HG03108 (cell line): ENCODE measurements around the gene CNTN4.

Experiments used
- ATAC-seq: cut with Tn5 transposase; IDR thresholded peaks from one replicate; pipeline ENCODE4 v1.9.1; 2021; ENCODE audit warnings: moderate library complexity; ENCODE audit not compliant: unreplicated experiment

CNTN4 gene

DNA sequence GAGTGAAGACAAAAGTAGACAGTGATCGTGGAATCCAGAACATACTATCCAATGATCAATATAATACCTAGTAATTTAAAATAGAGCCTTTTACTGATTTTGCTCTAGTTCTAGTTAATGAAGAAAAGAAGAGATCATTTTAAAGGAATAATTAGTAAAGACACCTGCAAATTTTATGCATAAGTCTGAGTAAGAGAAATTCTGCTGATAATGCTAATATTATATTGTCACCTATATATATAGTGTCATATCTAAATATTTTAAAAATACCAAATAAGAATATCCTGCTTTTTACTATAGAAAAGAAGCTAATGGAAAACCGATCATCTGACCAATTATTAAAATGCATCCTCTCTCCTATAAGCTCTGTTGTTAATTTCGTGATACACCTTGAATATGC lies 152.1 kb downstream of the CNTN4 start:
- no peak for ATAC-seq

DNA sequence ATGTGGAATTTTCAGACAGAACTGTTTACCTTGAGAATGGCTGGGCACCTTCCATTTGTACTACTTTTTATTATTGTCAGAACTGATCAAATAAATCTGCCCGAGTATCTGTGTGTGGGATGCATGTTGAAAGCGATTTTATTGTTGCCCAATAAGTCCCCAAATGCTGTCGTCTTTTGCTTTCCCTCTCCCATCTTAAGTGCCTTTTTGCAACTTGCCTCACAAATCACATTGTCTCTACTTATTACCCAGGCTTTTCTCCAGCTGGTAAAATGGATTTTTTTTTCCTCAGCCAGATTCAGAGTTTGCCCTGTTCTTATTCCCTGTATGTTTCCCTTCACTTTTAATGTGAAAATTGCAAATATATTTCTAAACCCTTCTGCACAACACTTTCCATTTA lies 163.1 kb downstream of the CNTN4 start:
- no peak for ATAC-seq

DNA sequence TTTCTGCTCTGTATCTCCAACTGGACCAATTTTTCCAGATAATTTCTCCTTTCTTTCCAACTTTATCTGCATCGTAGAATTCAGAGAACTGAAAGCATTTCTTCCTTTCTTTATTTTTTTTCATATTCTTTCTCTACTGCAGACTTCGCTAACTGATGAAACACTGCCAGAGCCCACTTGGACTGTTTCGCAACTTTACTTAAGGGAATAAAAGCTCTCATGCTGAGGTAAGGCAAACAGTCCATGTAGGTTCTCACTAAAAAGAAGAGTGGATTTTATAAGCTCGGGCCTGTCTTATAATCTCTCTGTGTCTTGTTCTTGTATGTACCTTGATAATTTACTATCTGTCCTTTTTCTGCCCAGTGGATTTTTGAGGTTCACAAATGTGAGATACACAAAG lies 163.5 kb downstream of the CNTN4 start:
- ATAC-seq, result no peak

DNA sequence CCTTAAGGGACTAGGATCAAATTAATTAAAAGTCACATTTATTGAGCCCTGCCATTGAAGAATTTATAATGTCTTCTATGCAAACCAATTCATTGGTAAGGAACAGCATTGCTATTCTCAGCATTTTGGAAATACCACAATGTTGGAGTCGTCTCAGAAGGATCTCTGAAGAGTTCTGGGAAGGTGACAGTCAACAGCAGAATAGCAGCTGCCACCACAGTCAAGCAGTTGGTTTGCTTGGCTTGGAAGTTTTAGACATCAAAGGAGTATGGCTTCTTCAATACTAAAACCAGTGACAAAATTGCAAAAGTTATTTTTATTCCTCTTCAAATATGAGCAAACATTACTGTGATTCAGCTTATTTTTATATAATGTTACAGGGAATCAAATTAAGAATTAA lies 167.9 kb downstream of the CNTN4 start:
- no peak for ATAC-seq

DNA sequence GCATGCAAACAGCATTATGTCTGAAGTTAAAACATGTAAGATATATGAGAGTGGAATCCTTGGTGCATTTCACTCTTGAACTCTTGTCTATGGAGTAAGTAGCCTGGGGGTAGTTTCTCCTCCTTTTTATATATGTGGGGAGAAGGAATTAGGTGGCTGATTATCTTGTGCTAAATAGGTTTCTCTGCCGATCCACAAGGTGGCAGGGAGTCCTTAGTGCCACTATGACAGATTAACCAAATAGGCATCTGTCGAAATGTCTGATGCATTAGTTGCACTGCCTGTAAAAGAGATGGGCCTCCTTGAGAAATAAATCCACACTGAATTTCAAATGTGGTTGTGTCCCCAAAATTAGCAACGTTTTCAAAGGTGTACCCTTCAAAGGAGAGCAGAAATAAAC lies 170.1 kb downstream of the CNTN4 start:
- no peak for ATAC-seq

DNA sequence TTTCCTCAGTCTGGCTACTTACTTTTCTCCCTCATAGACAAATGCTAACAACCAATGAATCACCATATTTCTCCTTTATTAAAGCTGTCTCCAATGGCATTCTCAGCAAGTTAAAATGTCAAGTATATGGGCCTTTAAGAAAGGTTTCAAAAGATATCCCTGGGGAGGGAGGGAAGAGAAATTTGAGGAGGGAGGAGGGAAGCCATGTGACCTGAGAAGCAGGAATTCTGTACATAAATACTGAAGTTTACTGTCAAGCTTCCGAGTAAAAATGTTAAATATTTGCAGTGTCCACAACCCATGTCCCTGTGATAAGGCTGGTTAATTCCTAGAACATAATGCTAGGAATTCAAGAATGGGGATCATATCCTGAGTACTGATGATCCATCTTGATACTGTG lies 175.9 kb downstream of the CNTN4 start:
- no peak for ATAC-seq

DNA sequence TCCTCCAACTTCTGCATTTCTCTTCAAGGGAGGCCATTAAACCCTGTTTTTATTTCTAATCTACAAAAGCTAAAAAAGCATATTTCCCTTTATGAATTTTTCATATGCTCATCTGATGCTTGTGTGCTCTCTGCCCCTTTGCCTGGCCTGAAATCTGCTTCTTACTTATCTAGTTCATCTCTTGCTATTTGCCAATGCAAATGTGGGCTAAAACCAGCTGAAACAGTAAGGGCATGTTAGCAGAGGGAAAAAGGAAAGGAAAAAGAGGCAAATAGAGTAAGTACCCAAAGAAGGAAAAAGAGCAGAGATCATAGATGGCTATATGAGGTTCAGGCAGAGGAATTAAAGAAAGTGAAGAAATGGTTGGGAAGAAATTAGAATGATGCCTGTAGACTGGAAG lies 185.2 kb downstream of the CNTN4 start:
- ATAC-seq, result no peak

DNA sequence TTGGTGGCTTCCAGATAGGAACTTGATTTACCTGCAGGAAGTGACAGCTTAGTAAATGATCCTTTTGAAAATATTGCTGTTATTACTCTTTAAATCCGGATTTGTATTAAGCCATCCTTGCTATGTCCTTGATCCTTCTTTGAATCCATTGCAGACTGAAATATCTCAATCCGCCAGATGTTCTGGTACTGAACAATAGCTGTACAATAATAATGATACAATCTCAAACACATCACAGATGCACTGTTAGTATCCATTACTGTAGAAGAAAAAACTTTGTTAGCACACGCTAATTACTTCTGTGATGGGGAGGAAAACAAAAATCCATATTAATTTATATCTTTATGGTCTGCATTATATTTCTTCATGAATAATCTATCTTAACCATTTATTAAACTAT lies 202.3 kb downstream of the CNTN4 start:
- no peak for ATAC-seq

DNA sequence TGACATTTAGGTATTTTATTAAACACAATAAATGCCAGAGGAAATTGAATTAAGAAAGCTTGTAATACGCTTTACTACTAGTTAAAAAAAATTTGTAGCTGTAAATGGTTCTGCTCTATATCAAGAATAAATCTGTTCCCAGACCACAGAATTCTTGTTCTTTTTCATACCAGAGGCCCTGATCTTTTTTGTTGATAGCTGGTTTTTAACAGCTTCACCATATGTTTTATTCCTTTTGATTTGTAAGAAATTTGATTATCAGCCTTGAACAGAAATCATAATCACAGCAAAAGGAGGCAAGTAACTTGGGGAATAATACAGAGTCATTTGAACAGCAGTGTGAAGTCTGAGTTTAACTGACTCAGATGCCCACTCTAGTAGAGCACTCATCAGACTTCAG lies 202.7 kb downstream of the CNTN4 start:
- ATAC-seq, result no peak

DNA sequence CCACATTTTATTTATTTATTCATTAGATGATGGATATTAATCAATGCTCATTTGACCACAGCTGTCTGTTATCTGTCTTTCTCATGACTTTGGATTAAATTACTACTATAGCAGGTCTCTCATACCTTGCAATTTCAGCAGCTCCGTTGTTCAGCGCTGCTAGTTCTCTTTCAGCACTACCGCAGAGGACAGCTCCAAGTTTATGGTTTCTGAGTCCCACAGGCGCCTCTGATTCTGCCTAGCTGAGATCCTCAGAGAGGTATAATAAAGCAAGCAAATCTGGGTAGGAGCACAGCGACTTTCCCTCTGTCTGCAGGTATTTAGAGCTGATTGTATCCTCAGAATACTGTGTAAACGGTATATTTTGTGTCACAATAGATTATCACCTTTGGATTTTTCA lies 204.9 kb downstream of the CNTN4 start:
- ATAC-seq, result no peak

DNA sequence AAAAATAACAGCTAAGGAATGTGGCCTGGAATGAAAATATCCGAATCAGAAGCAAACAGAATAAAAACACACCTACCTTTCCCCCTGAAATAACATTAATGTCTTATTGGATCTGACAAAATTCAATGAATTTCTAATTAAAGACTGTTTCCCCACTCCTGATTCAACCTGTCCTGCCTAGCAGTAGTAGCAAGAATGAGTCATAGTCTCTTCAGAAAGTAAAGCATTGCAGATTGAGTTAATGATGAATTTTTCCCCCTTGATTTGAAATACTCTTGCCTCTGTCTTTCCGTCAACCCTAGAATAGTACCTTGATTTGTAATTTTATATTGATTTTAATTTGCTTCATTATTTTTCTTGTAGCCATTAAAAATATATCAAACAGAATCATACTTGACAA lies 212.4 kb downstream of the CNTN4 start:
- no peak for ATAC-seq

DNA sequence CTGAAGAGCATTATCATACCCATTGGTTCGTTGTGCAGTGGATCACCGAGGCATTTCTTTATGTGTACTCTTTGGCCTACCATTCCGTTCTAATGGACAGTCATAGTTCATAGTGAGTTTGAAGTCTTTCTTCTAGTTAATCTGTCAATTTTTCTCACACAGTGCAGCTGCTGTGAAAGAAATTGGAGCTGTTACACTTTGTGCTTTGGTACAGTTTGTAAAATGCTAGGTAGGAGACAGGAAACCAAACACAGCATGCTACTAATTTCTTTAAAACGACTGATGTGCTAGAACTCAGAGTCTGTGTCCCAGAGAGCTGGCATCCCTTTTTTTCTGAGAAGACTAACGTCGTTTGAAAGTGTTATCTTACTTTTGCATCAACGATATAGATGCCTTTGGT lies 218.9 kb downstream of the CNTN4 start:
- ATAC-seq, result no peak

DNA sequence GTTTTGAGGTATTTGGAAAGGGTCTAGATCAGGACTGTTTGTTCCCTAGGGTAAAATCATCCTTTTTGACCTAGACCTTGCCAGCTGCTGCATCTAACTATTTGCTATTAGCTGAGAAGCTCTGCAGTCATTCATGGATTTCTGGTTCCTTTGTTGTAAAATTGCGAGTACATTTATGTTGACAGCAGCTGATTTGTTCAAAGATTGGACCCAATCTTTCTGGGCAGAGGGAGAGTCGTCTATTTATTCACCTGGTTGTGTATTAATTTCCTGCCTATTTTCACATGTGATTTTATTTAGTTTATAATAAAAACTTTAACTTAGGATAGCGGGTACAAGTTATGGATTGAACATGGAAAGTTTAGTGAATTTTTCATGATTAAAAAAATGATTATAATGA lies 236.3 kb downstream of the CNTN4 start:
- no peak for ATAC-seq

DNA sequence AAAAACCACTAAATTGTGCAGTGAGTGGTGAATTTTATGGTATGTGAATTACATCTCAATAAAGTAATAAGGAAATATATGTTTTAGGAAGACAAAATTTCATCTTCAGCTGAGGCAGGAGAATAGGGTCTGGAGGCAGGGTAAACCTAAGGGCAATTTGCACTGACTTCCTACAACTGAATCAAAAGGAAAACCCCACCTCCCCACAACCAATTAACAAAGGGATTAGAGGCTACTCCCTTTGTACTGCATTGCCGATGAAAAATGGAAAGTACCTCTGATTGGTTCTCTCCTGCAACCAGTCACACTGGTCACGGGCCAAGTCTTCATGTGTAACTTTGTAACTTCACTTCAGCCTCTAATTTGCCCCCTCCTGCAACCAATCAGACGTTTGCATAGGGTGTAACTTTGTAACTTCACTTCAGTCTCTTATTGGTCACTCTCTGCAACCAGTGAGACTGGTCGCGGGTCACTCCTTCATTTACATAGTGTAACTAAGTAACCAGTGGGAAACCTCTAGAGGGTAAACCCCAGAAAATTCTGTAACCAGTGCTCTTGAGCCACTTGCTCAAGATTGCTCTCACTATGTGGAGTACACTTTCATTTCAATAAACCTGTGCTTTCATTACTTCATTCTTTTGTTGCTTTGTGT lies 244.5 kb downstream of the CNTN4 start:
- ATAC-seq, result no peak

DNA sequence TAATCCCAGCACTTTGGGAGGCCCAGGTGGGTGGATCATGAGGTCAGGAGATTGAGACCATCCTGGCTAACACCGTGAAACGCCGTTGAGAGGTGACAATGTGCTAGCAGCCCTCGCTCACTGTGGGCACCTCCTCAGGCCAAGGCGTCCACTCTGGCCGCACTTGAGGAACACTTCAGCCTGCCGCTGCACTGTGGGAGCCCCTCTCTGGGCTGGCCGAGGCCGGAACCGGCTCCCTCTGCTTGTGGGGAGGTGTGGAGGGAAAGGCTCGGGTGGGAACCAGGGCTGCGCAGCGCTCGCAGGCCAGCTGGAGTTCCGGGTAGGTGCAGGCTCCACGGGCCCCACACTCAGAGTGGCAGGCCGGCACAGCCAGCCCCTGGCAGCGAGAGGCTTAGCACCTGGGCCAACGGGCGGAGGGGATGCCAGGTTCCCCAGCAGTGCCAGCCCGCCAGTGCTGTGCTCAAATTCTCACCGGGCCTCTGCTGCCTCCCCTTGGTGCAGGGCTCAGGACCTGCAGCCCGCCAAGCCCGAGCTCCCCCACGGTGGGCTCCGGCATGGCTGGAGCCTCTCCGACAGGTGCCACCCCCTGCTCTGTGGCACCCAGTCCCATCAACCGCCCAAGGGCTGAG lies 253.6 kb downstream of the CNTN4 start:
- ATAC-seq, result no peak

DNA sequence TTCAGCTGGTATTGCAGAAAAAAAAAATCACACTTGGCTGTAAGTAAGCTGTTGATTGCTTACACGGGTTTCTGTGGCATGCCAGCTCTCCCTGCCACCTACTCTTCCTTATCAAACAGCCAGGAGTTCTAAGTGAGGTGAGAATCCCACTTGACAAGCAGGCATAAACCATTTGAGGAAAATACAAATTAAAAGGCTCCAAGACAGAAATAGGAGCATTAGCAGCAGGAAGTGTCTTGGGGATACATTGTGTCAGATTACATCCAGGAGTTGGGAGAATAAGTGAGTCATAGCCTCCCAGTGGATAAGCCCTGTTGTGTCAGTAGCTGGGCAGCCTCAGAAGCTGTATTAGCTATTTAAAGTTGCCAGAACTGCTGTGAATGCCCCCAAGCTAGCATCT lies 256.0 kb downstream of the CNTN4 start:
- no peak for ATAC-seq

DNA sequence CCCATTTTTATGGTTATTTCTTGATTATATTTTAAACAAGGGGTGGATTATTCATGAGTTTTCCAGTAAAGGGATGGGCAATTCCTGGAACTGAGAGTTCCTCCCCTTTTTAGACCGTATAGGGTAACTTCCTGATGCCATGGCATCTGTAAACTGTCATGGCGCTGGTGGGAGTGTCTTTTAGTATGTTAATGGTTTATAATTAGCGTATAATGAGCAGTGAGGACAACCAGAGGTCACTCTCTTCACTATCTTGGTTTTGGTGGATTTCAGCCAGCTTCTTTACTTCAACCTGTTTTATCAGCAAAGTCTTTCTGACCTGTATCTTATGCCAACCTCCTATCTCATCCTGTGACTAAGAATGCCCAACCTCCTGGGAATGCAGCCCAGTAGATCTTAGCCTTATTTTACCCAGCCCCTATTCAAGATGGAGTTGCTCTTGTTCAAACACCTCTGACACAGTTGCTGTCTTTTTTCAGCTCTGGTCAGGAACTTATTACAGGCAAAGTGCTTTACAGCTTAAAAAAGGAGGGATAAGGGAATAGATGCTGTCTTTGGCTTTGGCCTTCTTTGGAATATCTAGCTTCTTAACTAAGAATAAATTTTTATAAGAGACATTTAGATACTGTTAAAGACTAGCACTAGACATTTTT lies 257.8 kb downstream of the CNTN4 start:
- ATAC-seq, result no peak

DNA sequence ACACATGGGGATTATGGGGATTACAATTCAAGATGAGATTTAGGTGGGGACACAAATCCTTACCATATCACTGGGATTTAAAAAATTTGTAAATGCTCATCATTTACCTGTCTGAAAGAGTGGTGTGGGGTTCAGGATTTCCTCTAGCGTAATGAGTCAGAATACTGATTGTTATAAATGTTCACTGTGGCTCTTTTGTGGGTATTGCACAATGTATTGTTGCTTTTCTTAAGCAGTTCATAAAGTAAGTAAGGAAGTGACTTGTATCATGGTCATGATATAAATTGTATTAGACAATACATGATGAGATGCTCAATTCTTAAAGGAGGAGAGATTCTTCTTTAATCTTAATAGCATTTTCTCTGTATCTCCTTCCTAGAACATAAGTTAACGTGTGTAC lies 262.1 kb downstream of the CNTN4 start:
- no peak for ATAC-seq

DNA sequence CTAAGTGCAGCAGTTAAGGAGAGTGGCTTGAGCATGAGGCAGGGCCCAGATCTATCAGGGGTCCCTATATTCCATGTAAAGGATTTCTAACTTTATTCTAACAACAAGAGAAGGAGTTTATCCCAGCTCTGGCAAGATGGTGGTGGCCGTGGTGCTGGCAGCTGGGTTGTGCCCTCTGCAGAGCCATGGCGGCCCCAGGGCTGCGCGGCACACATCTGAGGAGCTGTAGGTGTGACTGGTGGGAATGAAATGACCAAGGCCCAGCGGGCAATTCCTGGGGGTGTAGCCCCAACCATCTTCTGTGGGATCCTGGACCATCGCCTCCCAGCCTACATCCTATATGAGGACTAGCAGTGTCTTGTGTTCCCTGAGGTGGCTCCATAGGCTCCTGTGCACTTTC lies 263.5 kb downstream of the CNTN4 start:
- no peak for ATAC-seq

DNA sequence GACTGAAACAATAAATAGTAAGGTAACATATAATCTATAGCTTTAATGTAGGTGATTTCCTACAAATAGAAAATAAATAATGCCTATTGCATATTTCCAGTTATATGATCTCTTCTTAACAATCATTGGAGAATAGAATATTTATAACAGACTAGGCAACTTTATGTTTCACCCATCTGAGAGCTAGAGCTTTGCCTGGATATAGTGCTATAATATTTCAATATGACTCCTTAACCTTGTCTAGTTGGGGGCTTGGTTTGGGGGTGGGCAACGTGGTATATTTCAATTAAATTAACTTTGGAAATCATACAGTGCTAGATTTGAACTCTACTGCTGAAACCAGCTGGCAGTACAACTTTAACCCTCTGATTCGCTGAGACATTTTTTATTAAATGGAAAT lies 265.2 kb downstream of the CNTN4 start:
- ATAC-seq, result no peak

DNA sequence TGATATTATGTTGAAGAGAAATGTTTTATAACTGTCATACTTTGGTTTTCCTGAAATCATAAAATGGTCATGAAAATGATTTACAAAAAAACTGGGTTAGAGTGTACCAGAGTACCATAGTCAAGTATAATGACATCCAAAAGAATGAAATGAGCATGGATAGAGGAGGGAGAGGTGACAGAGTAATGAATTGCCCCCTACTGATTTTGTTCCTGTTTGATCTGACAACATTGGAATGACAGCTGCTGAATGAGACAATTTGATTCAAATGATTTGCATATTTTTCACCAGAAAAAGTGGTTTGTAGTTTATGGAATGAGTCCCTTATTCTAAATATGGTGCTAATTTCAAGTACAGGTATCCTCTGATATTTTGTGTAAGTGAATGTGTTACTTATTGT lies 271.7 kb downstream of the CNTN4 start:
- no peak for ATAC-seq

DNA sequence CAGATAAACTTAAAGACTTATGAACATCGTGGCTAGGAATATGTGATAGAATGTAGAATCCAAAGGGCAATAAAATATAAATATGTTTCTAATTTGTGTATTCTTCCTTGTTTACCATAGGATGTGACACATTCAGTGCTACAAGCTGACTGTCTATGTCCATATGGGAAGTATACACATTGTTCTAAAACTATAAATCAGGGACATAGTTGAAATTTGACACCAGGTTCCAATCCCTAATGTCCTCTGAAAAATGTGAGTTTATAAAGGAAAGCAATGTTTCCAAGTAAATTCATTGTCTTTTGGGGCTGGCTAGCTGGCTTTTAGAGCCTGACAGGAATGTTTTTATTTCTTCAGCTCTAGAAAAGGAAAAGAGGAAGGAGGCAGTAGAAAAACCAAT lies 273.6 kb downstream of the CNTN4 start:
- ATAC-seq, result no peak

DNA sequence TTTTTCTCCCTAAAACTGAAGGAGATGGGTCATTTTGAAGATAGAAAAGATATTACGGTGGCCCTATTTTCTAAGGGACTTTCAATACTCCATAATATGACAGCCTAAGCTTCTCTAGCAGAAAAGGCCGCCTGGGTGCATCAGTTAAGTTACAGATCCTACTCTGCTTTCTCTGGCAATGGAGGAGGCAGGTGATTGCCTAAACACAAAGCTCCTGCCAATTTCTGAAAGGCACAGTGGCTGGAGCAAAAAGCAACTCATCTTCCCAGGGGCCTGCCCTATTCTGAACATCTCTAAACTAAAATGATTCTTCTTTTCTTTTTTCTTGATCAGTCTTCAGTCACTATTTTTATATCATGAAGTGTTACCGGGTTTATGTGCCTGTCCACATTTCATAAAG lies 276.7 kb downstream of the CNTN4 start:
- ATAC-seq, result no peak
